A673 (cell line): ENCODE data around the gene SERPINA5. TPM values are rescaled to one million over a fixed set of nuclear protein-coding genes. Genes with fewer than 3 reads are reported as not detected.

Experiments
- BruUV-seq: library from RNA; stranded (reverse); fragments of 400-500 nt; replicated peaks from 2 replicates; lab custom pipeline; 2021; lab: Mats Ljungman, UMichigan
- CTCF ChIA-PET: fragments of 300-600 bp; sonication (Branson Sonifier 250); formaldehyde crosslinking; loops from one replicate; lab custom pipeline; 2022; ENCODE audit warnings: antibody characterized with exemption; lab: Charles Lee
- POLR2A ChIA-PET: fragments of 300-600 bp; sonication (Branson Sonifier 250); formaldehyde crosslinking; loops from one replicate; lab custom pipeline; 2022; ENCODE audit warnings: antibody characterized with exemption; ENCODE audit not compliant: low non-redundant PET; lab: Charles Lee
- DNase-seq: peaks from one replicate; pipeline ENCODE4 v3.0.0-alpha.2; 2015; ENCODE audit warnings: low spot score
- H3K27ac ChIP-seq: fragments of 200-600 bp; sonication (generic); 2 replicates; pipeline ENCODE4 v1.5.1; 2016; ENCODE audit warnings: mixed run types, low read depth, mild to moderate bottlenecking, mixed read lengths, antibody characterized with exemption, low read length; ENCODE audit not compliant: poor library complexity, severe bottlenecking
- H3K27me3 ChIP-seq: fragments of 200-600 bp; sonication (generic); replicated peaks from 2 replicates; pipeline ENCODE4 v1.6.1; 2017; ENCODE audit warnings: mixed run types, low read depth, mild to moderate bottlenecking, mixed read lengths, antibody characterized with exemption, low read length; ENCODE audit not compliant: insufficient read depth, poor library complexity
- H3K36me3 ChIP-seq: fragments of 200-600 bp; sonication (generic); 2 replicates; pipeline ENCODE4 v1.6.1; 2016; ENCODE audit warnings: mixed run types, mild to moderate bottlenecking, mixed read lengths, antibody characterized with exemption, low read length; ENCODE audit not compliant: insufficient read depth, poor library complexity, severe bottlenecking
- H3K4me1 ChIP-seq: fragments of 200-600 bp; sonication (generic); 2 replicates; pipeline ENCODE4 v1.6.1; 2017; ENCODE audit warnings: mixed run types, mild to moderate bottlenecking, mixed read lengths, antibody characterized with exemption, low read length; ENCODE audit not compliant: insufficient read depth, poor library complexity, severe bottlenecking
- H3K4me3 ChIP-seq: fragments of 200-600 bp; sonication (generic); 2 replicates; pipeline ENCODE4 v1.5.1; 2016; ENCODE audit warnings: low read depth, mixed run types, mild to moderate bottlenecking, mixed read lengths, low read length; ENCODE audit not compliant: poor library complexity, severe bottlenecking
- H3K9me3 ChIP-seq: fragments of 200-600 bp; sonication (generic); 2 replicates; pipeline ENCODE4 v1.6.1; 2016; ENCODE audit warnings: mixed run types, low read depth, mild to moderate bottlenecking, mixed read lengths, antibody characterized with exemption, low read length; ENCODE audit not compliant: poor library complexity, severe bottlenecking
- EZH2 ChIP-seq: fragments of 200-600 bp; sonication (generic); IDR thresholded peaks from 2 replicates; pipeline ENCODE4 v1.6.1; 2017; ENCODE audit warnings: borderline replicate concordance, low read depth, mild to moderate bottlenecking, mixed read lengths, antibody characterized with exemption, low read length; ENCODE audit not compliant: poor library complexity, severe bottlenecking
- intact Hi-C: fragments of 100-400 bp; cut with micrococcal nuclease; formaldehyde crosslinking; loops from one replicate; pipeline ENCODE4 v1.10.0; 2022; ENCODE audit not compliant: unreplicated experiment
- total RNA-seq: library from RNA; stranded (reverse); gene quantifications from 2 replicates; pipeline ENCODE4 v1.2.3, GENCODE V29; 2021
- TF ChIP-seq, protein P1 (sequence below): fragments of 300-800, 200-600 bp; sonication (generic); conservative IDR thresholded peaks from 2 replicates; pipeline ENCODE4 v1.5.1; 2017; ENCODE audit warnings: low read depth, mild to moderate bottlenecking, antibody characterized with exemption, low read length, moderate library complexity, mixed read lengths

The SERPINA5 gene
- total RNA-seq, 1 experiment from 2014 or later = not detected

DNA sequence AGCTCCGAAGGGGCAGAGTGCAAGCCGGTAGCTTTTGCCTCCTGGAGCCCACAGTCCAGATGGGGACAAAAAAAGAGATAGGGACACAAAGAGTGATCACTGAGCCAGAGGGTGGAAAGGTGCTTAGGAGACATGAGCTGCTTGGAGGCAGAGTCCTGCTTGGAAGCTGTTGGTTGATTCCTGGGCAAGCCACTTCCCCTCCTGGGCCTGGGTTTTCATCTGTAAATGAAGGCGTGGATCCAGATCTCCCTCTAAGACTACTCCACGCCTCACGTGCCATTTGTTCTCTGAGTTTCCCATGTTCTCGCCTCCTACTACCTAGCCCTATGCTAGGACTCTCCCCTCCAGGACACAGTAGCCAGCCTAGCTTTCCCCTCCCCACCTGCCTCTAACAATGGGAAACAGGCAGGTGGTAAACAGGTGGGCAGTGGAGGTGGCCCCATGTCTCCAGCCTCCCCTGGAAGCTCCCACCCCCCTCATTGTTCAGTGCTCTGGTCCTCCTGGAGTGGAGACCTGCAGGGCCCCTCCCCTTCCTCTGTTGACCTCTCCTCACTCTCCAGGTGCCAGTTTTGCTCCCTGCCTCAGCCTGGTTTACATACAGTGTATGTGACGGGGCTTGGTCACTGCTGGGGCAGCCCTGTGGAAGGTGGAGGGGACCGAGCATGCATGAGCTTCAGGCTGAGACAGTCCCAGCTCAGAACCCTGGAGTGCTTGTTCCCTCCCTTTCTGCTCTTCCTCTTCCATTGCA, 34.8 kb downstream of the SERPINA5 start:
- ChIA-PET POLR2A (no interaction called here), CTCF (interaction anchor here (0.7 kb wide), 1 partner anchor 483 kb away, joined by 7 read pairs; no protein-coding TSS in a partner anchor)
- intact Hi-C loops = no loop called here
- no TSS peak for BruUV-seq
- Histone ChIP-seq H3K27ac (no peak overlapping the region), H3K4me1 (no peaks in the 10 kb centered on the region), H3K4me3 (no peak overlapping the region), H3K27me3 (no peaks in the 10 kb centered on the region), H3K36me3 (no peaks in the 10 kb centered on the region), H3K9me3 (peaks cover 10% of the 10 kb centered on the region)
- TF ChIP-seq EZH2 = no peak
- TF ChIP-seq, protein P1, sequence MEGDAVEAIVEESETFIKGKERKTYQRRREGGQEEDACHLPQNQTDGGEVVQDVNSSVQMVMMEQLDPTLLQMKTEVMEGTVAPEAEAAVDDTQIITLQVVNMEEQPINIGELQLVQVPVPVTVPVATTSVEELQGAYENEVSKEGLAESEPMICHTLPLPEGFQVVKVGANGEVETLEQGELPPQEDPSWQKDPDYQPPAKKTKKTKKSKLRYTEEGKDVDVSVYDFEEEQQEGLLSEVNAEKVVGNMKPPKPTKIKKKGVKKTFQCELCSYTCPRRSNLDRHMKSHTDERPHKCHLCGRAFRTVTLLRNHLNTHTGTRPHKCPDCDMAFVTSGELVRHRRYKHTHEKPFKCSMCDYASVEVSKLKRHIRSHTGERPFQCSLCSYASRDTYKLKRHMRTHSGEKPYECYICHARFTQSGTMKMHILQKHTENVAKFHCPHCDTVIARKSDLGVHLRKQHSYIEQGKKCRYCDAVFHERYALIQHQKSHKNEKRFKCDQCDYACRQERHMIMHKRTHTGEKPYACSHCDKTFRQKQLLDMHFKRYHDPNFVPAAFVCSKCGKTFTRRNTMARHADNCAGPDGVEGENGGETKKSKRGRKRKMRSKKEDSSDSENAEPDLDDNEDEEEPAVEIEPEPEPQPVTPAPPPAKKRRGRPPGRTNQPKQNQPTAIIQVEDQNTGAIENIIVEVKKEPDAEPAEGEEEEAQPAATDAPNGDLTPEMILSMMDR = no peak
- DNase-seq = no peak

DNA sequence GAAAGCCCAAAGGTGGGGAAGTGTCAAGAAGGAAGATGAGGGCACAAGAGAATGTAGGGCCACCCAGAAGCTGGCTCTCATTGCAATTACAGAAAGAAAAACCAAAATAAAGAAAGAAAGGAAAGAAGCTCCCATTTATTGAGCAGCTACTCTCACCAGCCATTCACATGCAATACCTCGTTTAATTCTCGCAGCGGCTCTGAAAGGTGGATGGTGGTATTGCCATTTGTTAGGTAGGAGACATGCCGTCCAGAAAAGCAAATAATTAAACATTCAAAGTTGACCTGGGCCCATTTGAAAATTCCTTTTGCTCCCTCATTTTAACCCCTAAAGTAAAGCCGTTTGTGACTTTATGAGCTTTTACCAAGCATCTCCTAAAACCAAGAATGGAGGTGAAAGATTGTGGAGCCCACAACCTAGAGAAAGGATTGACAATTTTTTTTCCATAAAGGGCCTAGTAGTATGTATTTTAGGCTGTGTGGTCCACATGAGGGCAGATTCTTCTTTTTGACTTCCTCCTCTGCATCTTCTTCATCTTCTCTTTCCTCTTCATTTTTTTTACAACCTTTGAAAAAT, 36.2 kb downstream of the SERPINA5 start:
- POLR2A ChIA-PET = no interaction called here
- no peak for TF ChIP-seq EZH2
- TF ChIP-seq, protein P1 = no peak
- Histone ChIP-seq H3K4me1 (no peaks in the 10 kb centered on the region), H3K27ac (no peak overlapping the region), H3K4me3 (no peak overlapping the region), H3K27me3 (no peaks in the 10 kb centered on the region), H3K36me3 (no peaks in the 10 kb centered on the region), H3K9me3 (peaks cover 10% of the 10 kb centered on the region)
- CTCF ChIA-PET = no interaction called here
- intact Hi-C loops = no loop called here
- DNase-seq = no peak
- BruUV-seq = no TSS peak

DNA sequence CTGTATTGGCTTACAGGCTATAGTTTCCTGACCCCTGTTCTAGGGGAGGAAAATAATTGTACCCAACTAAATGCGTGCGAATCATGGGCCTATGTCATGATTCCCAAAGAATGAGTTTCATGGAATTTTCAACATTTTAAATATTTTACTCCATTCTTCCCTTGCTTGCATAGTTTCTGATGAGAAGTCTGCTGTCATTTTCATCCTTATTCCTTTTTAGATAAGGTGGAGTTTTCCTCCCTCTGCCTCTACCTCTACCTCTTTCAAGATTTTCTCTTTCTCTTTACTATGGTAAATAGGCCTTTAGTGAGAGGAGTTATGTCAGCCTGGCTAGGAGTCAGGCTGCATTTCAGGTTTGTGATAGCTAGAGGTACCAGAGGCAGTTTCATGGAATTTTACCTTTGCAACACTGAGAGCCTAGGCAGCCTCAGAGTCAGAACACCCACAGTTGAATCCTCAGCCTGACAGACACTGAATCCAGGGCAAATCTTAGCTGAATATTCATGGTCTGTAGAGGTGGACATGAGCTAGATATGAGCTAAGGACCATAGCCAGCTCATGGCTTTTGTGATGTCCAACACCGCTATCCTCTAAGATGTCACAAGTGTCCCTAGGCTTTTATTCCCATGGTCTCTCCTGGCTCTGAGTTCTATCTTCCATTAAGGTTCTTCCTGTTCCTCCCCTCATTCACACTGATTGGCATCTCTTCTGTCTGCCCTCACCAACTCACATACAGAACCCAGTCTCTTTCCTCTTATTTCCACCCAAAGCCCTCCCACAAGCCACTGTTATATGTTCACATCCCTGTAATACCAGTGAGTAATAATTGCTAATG, 37.0 kb downstream of the SERPINA5 start:
- no peak for TF ChIP-seq EZH2
- no TSS peak for BruUV-seq
- intact Hi-C loops = no loop called here
- no peaks in the 10 kb centered on the region for H3K4me1 ChIP-seq
- H3K36me3 ChIP-seq = no peaks in the 10 kb centered on the region
- CTCF ChIA-PET = interaction anchor here (0.6 kb wide), 1 partner anchor 152 kb away, joined by 3 read pairs; the partner anchor contains the start of gene GSC
- H3K4me3 ChIP-seq = no peak overlapping the region
- POLR2A ChIA-PET = no interaction called here
- peaks cover 10% of the 10 kb centered on the region for H3K9me3 ChIP-seq
- H3K27ac ChIP-seq = no peak overlapping the region
- H3K27me3 ChIP-seq = no peaks in the 10 kb centered on the region
- DNase-seq = no peak
